ENCODE results near the gene PEAR1.

Gene PEAR1

DNA sequence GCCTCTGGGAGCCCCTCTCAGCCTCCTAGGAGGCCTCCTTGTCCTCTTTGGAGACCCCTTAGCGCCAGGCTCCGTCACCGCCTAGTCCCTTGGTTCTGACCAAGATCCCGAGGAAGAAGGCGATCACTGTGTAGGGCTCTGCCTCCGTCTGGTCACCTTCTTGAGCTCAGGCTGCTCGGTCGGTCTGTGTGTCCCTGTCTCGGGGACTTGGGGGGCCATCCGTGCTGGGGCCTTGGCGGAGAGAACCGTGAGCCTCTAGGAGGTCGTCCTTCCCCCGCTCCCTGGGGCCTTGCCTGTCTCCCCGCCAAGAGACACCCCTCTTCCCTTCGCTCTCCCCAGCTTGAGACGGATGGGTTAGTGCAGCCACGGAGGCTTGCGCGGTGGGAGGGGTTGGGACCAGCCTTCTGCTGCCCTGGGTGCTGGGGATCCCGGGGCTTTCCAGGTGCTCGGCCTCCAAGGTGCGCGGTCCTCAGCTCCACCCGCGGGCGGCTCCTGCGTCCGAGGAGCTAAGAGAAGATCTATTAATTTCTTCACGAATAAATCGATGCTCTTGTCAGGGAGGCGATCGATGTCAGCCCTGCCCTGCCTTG, 33.9 kb upstream of the PEAR1 start:
- DNase-seq (ENCODE audit: low read depth in 2 of 2): no peak

DNA sequence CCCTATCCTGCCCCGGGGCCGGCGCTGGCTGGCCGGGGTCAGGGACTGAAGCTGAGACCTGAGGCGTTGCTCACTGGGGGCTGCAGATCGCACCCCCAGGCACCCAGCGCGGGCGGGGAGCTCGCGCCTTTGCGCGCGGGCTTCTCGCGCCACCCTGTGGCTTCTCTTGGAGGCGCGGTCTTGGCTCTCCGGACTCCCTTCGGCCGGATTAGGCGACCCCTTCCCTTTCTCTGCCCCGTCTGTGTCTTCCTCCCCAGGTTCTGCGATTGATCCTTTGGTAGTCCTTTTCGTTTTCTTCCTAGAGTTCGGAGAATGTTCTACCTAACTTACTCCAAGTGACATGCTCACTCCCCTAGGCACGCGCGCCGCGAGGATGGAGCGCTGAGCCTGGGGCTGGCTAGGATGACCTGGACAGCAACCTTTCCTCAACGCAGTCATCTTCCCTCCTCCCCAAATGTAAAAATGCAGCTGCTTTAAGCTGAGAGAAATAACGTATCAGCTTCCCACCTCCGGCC, 33.3 kb upstream of the PEAR1 start:
- DNase-seq (ENCODE audit: low read depth in 2 of 2): no peak

DNA sequence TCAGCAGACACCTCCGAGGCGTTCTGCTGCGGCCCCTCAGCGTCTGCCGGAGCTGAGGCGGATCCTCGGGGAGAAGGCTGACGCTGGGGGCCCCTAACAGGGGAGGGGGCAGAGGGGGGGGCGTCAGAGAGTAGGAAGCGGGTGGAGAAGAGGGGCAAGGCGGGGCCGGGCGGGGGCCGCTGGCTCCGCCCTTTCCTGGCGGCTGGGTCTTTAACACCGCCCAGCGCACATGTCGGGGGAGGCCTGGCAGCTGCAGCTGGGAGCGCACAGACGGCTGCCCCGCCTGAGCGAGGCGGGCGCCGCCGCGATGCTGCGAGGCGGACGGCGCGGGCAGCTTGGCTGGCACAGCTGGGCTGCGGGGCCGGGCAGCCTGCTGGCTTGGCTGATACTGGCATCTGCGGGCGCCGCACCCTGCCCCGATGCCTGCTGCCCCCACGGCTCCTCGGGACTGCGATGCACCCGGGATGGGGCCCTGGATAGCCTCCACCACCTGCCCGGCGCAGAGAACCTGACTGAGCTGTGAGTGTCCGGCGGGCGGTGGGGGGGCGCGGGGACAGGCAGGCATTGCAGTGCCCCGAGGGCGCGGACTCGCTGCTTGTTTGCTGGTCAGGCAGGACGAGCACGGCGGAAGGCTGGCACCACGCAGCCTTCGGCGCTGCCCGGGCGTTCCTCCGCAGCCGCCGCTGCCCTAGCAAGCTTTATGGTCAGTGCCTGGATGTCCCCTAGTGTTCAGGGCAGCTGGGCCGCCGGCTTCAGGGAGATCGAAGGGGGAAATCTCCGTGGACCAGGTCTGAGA, 32.7 kb upstream of the PEAR1 start, which contains the start of gene NTRK1:
Gene NTRK1 (plus strand): TSS at position 238 of the 796 bp plus-strand sequence. CDS start 70 bp downstream, at position 308.
- no peak for DNase-seq (ENCODE audit: low read depth in 2 of 2)

DNA sequence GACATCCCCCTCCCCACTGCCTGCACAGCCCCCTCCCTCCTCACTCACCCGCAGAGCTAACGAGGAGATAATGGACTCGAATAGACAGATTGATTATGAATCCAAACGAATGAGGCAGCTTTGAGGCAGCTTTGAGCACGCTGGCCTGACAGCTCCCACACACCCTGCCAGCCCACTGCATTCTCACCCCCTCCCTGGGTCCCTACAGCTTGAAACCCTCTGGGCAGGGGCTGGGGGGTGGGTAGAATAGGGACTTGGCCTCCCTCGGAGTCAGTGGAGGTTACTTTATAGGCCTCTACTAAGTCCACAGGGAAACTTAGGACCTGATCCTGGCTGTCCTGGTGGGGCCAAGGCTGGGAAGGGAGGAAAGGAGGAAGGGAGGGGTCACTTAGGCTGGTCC, 30.9 kb upstream of the PEAR1 start:
- DNase-seq (ENCODE audit: low read depth in 2 of 2): no peak

DNA sequence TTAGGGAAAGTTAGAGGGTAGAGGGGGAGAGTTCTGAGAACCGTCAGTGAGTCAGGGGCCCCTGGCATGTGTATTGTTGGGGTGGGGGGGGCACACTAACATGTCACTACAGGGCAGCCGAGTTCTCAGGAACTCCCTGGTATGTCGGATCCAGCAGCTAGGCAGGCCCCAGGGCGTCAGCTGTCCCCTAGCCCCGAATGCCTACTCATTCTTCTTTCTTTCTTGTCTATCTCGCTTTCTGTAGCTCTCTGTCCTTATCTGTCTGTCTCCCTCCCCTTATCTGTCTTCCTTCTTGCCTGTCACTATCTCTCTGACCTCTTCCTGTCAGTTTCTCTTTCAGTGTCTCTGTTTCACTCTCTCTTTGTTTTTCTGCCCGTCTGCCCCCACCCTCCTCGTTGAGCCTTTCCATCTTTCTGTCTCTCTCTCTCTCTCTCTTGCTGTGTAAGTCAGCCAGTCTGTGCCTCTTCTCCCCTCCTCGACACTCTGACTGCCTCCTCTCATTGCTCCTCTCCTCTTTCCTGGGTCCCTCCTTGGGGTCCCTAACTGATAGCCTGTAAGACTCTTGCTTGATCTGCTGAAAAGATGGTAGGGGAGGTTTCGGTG, 30.4 kb upstream of the PEAR1 start:
- DNase-seq (ENCODE audit: low read depth in 2 of 2): no peak

DNA sequence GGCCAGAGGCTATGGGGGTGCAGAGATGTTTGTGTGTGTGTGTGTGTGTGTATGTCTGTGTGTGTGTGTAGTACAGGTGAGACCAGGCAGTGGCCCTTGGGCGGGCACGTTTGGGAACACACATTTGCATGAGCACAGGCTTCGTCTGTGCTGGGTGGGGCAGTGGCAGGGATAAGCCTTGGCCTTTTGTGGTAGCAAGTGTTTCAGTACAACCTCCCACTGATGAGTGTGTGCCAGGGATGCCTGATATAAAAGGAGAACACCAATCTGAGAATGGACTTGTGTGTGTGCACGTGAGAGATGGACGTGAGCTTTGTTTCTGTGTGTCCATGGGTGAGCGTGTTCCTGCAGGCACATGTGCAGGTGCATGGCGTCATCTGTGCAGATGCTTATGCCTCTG, 29.9 kb upstream of the PEAR1 start:
- no peak for DNase-seq (ENCODE audit: low read depth in 2 of 2)

DNA sequence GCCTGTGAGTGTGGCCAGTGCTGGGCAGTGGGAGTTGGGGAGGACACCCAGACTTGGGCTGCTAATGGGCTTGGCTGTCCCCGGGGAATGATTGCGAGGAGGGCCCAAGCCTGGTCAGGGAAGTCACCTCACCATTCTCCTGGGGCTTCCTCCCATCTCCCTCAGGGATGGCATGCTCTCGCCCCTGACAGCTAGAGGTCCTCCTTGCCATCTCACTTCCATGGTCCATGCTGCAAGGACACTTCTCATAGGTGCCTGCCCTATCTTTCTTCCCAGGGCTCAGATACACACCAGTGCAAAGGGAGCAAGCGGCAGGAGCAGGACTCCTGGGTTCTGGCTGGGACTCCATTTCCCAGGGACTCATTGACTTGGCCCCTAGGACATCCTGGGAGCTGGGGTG, 28.7 kb upstream of the PEAR1 start:
- no peak for DNase-seq (ENCODE audit: low read depth in 2 of 2)

DNA sequence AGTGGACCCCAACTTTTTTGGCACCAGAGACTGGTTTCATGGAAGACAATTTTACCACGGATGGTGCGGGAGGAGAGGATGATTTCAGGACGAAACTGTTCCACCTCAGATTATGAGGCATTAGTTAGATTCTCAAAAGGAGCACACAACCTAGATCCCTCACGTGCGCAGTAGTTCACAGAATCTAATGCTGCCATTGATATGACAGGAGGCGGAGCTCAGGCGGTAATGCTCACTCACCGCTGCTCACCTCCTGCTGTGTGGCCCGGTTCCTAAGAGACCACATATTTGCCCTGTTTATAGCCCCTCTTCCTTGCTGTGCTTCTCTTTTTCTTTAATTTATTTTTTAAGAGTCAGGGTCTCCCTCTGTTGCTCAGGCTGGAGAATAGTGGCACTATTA, 28.3 kb upstream of the PEAR1 start:
- DNase-seq (ENCODE audit: low read depth in 2 of 2): no peak

DNA sequence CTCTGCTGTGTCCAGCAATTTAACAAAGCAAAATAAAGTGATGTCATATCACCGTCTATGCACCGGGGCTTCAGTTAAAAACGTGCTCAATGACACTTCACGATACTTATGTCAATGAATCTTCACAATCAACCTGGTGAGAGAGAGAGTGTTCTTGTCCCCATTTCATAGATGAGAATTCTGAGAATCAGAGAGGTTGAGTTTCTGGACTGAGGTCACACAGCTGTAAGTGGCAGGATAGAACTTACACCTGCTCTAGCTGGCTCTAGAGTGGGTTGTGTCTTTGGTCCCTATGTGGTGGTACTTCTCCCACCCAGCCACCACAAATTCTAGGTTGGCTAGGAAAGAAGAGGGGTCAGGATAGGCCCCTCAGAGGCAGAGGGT, 27.7 kb upstream of the PEAR1 start:
- no peak for DNase-seq (ENCODE audit: low read depth in 2 of 2)

DNA sequence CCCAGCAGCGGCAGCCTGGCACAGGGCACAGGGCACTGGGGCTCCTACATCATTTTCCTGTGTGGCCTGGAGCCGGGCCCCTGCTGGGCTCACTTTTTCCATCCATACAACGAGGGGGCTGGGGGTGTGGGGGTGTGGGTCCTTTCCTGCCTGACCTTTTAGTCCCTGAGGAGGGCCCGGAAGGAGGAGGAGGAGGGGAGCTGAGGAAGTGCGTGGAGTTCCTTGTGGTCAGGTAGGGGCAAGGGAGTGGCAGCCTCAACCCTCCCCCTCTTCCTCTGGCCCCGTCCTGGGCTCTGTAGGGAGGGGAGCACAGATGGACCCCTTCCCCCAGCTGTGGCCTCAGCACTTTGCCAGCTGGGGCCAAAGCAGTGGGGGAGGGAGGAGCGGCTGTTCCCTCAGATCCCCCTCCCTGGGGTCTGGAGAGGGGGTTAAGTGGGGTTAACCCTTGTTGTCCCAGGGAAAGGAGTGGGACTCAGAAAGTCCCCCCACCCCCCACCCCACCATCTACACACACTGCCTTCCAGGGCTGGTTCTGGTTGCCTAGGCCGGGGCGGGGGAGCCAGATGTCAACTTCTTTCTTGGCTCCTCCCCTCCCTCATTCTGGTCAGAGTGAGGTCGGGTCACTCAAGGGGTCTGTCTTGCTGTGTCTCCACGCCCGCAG, 27.1 kb upstream of the PEAR1 start:
- no peak for DNase-seq (ENCODE audit: low read depth in 2 of 2)

DNA sequence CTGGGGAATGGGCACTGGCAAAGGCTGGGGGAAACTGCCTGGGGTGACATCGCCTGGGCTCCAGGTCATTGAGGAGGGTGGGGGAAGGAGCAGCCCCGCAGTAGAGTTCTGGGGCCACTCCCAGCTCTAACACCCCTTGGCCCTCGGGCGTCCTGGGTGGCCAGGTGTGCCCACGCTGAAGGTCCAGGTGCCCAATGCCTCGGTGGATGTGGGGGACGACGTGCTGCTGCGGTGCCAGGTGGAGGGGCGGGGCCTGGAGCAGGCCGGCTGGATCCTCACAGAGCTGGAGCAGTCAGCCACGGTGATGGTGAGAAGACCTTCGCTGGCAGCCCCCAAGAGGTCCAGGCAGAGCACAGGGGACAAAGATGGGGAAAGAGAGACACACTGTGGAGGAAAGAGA, 25.2 kb upstream of the PEAR1 start:
- DNase-seq (ENCODE audit: low read depth in 2 of 2): no peak

DNA sequence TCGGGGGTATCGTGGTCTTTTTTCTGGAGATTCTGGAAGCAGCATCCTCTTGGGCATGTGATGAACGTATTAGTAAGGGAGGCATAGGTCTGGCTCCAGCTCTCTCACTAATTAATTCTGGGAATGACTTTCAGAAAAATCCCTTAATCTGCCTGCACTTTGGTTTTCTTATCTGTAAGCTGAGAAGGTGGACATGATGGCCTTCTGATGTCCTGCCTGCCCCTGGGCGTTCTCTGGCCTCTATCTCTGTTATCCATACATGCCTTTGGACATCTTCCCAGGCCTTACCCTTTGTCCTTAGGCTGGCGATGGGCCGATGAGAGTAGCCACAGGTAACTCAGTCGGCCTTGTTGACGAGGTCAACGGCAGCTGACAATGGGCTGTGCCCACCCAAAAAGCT, 24.1 kb upstream of the PEAR1 start:
- DNase-seq (ENCODE audit: low read depth in 2 of 2): no peak

DNA sequence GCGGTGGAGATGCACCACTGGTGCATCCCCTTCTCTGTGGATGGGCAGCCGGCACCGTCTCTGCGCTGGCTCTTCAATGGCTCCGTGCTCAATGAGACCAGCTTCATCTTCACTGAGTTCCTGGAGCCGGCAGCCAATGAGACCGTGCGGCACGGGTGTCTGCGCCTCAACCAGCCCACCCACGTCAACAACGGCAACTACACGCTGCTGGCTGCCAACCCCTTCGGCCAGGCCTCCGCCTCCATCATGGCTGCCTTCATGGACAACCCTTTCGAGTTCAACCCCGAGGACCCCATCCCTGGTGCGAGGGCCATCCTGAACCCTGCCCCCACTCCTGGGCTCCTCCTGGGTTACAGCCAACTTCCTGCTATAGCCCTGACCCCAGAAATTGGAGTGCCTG, 19.9 kb upstream of the PEAR1 start:
- no peak for DNase-seq (ENCODE audit: low read depth in 2 of 2)

DNA sequence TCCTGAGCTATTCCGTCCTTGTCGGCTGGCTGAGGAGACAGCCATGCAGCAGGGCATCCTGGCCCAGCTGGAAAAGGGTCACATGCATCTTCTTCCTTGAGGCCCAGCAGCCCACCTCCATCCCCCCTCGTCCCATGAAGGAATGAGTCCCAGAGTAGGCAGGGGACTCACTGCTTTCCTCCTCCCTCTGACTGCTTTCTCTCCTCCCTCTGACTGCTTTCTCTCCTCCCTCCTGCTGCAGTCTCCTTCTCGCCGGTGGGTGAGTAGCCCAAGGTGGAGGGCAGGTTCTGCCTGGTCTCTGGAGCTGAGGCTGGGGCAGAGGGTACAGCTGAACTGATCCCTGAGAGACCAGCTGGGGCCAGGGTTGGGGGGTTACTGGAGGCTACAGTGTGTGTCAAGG, 19.4 kb upstream of the PEAR1 start:
- no peak for DNase-seq (ENCODE audit: low read depth in 2 of 2)

DNA sequence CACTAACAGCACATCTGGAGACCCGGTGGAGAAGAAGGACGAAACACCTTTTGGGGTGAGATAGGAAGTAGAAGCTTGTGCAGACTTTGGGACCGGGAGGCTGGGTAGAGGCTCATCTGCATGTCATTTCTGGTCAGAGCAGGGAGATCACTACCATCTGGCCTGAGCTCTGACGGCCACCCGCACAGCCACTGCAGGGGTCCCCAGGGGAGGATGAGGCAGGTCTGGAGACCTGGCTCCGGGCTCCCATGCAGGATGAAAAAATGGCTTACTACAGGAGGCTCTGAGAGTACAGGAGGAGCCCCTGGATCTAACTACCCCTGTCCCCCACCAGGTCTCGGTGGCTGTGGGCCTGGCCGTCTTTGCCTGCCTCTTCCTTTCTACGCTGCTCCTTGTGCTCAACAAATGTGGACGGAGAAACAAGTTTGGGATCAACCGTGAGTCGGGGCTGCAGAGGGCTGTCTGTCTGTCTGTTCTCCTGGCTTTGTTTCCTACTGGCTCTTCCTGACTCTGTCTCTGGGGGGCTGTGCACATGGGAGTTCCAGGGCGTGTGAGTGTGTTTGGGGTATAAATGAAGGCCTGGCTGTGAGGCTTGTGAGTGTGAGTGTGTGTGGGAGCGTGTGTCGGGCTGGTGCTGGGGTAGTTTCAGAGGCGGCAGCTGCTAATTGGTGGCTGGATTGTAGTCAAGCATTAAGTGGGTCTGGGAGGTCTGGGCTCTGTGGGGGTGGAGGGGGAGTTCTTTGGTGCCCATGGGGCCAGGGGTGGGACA, 18.8 kb upstream of the PEAR1 start:
- DNase-seq (ENCODE audit: low read depth in 2 of 2): no peak

DNA sequence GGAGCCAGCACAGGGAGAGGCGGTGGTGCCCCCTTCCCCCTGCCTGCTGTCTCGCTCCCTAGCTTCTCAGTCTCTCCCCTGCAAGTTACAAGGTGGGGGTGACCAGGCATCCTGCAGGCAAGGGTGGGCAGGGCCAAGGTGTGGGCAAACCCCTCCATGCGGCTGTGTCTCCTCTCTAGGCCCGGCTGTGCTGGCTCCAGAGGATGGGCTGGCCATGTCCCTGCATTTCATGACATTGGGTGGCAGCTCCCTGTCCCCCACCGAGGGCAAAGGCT, 18.2 kb upstream of the PEAR1 start:
- DNase-seq (ENCODE audit: low read depth in 2 of 2): no peak

DNA sequence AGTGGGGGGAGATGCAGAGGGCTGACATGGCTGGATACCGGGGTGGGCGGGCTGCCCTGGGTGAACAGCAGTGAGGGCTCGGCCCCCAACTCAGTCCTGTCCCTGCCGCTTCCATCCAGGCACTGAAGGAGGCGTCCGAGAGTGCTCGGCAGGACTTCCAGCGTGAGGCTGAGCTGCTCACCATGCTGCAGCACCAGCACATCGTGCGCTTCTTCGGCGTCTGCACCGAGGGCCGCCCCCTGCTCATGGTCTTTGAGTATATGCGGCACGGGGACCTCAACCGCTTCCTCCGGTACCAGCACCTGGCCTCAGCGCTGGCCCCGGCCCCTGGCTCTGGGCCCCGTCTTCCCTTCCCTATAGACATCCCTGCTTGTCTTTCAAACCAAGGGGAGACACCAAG, 17.2 kb upstream of the PEAR1 start:
- no peak for DNase-seq (ENCODE audit: low read depth in 2 of 2)

DNA sequence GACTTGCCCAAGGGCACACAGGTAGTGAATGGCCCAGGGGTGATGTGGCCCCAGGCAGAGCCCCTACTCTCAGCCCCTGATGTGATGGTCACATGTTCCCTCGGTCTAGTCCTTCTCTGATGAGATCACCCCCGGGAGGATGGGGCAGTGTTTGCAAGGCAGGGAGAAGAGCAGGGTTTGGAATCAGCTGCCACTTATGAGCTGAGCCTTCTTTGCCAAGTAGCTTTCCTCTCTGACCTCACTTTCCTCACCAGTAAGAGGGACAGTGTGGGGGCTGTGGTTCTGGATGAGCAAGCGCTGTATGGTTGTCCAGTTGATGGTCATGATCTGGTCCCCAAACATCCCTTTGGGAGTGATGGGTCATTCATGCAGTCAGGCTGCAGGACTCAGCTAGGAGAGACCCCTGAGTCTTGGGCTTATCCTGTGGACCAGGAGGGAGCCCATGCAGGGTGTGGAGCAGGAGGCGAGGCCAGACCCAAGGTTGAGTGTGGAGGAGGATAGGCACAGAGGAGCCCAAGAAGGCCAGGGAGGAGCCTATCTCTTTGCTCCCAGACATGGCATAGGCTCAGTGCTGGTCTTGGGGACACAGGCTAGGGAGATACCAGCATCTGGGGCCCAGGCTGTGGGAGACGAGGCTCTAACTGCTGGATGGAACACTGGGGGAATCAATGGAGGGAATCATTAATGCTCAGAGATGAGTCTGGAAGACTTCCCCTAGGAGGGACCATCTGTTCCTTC, 15.9 kb upstream of the PEAR1 start:
- no peak for DNase-seq (ENCODE audit: low read depth in 2 of 2)

DNA sequence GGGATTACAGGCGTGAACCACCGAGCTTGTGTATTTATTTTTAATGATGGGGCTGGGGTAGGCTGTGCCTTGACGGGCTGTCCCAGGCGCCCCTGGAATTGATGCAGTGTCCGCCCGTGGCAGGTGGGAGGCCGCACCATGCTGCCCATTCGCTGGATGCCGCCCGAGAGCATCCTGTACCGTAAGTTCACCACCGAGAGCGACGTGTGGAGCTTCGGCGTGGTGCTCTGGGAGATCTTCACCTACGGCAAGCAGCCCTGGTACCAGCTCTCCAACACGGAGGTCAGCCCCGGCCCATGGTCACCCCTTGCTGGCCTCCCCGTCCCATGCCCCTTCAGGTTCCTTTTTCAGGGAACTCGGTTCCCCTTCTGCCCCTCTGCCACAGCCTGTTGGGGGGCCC, 13.6 kb upstream of the PEAR1 start:
- no peak for DNase-seq (ENCODE audit: low read depth in 2 of 2)

DNA sequence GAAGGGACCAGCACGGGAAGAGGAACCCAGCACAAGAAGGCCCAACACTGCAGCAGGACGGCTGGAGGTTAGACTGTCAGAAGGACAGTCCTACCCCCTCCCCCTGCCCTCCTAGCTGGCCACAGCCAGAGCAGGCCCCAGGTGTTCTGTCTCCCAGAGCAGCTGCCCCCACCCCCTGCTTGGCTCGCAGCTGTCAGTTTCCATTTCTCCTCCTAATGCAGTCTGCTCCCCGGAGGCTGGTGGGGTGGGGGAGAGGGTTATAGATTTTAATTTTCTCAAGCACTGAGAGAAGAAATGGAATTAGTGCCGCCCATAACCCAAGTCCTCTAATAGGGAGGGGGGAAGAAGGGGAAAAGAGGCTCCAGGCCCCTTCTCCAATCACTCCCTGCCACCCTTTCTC, 13.0 kb upstream of the PEAR1 start:
- DNase-seq (ENCODE audit: low read depth in 2 of 2): no peak

DNA sequence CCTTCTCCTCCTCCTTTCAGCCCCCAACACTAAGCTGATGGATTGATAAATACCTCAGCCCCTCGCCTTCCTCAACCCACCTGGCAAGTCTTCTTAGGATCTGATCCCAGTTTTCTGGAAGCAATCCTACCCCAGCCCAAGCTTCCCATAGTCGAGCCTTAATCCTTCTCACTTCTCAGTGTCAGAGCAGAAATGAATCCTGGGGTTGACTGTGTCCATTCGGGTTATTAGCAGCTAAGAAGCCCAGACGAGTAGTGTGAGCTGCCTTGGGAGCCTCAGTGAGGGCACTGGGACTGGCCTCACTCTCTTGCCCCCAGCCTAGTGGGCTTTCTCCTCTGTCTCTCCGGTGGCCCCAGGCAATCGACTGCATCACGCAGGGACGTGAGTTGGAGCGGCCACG, 12.4 kb upstream of the PEAR1 start:
- no peak for DNase-seq (ENCODE audit: low read depth in 2 of 2)
